SU-DHL-6 (cell line): ENCODE measurements around the gene ADGRF3.

ENCODE experiments used
- EZH2phosphoT487 ChIP-seq: fragments of 200-600 bp; sonication (generic), shearing (Covaris generic); conservative IDR thresholded peaks from 2 replicates; pipeline ENCODE4 v1.6.1; 2018; ENCODE audit warnings: mild to moderate bottlenecking, antibody characterized with exemption, low read length, moderate library complexity, mixed read lengths
- TF ChIP-seq, protein P1 (sequence below): fragments of 200-600 bp; sonication (generic); IDR thresholded peaks from one replicate; pipeline ENCODE4 v1.5.1; 2017; ENCODE audit warnings: antibody characterized with exemption, mild to moderate bottlenecking, low read length, moderate library complexity; ENCODE audit not compliant: insufficient read depth, poor library complexity, severe bottlenecking

DNA sequence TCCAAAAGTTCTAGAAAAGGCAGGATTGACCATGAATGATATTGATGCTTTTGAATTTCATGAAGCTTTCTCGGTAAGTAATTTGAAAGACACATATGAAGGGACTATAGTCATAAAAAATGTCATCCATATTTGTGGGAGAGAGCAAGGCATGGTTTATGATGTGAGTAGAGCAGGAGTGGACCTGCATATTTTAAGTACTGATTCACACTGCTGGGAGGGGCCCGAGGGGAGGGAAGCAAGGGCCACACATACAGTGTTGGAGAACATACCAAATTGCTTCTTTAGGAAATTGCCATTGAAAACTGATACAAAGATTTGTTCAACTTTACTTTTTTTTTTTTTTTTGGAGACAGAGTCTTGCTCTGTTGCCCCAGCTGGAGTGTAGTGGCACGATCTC, 62.5 kb downstream of the ADGRF3 start:
- TF ChIP-seq, protein P1, sequence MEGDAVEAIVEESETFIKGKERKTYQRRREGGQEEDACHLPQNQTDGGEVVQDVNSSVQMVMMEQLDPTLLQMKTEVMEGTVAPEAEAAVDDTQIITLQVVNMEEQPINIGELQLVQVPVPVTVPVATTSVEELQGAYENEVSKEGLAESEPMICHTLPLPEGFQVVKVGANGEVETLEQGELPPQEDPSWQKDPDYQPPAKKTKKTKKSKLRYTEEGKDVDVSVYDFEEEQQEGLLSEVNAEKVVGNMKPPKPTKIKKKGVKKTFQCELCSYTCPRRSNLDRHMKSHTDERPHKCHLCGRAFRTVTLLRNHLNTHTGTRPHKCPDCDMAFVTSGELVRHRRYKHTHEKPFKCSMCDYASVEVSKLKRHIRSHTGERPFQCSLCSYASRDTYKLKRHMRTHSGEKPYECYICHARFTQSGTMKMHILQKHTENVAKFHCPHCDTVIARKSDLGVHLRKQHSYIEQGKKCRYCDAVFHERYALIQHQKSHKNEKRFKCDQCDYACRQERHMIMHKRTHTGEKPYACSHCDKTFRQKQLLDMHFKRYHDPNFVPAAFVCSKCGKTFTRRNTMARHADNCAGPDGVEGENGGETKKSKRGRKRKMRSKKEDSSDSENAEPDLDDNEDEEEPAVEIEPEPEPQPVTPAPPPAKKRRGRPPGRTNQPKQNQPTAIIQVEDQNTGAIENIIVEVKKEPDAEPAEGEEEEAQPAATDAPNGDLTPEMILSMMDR: no peak
- TF ChIP-seq EZH2phosphoT487: no peak
